ENCODE results near the gene KCNT1. TPM values are rescaled to one million over a fixed set of nuclear protein-coding genes. Genes with fewer than 3 reads are reported as not detected.
"Not testable (repeated sequence)": the region's sequence is repeated elsewhere in the genome, so short reads cannot be mapped to it uniquely, and the experiment has no call there.

Gene KCNT1
- total RNA-seq, 1 experiment from 2014 or later = not detected

DNA sequence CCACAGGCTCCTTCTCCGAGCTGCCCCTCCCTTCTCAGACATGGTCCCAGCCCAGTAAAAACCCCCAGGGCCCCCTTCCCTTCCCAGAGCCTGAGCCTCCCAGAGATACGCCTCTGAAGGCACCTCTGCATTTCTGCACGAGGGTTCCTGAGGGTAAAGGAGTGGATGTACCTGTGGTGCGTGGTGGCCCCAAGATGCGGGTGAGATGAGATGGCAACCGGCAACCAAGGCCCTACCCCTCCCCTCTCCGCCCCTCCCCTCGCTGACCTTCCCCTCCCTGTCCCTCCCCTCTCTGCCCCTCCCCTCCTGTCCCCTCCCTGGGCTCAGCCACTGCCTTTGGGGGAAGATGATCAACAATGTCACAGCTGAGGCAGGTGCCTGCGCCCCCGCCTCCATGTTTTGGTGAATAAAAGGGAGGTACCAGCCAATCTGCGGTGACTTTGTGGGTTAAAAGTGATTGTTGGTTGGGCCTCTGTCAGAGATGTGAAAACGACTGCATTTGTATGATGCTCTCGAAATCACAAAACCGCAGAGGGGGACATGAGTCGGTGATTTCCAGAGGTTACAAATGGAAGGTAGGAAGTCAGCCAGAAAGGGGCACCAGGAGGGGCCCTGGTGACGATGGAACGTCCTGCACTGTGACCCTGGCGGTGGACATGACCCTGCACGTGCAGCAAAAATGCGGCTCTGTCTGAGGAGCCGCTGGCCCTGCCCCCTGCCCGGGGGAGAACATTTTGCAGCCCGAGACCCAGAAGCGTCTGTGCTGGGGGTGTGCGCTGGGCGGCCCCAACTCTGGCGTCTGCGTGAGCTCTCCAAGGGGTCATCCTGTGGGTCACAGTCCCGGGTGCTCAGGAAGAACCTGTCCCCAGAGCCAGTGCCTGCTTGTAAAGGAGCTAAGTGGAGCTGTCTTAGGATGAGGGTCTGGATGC is 35.2 kb upstream of the KCNT1 start:
- peaks cover 3% of the 10 kb centered on the region for H3K27me3 ChIP-seq (replicated peaks; ENCODE audit: insufficient read depth, low read depth, low read length, poor library complexity)
- no TSS peak for BruUV-seq (replicated peaks)
- intact Hi-C loops (cut with micrococcal nuclease; ENCODE audit: unreplicated experiment) = no loop called here
- no peaks in the 10 kb centered on the region for H3K36me3 ChIP-seq (ENCODE audit: insufficient read depth, low read length, poor library complexity, severe bottlenecking)
- POLR2A ChIA-PET (ENCODE audit: low non-redundant PET) = no interaction called here
- TF ChIP-seq EZH2 (IDR thresholded peaks at IDR 0.05; ENCODE audit: borderline replicate concordance, low read depth, low read length, poor library complexity, severe bottlenecking) = no peak
- TF ChIP-seq, protein P1, sequence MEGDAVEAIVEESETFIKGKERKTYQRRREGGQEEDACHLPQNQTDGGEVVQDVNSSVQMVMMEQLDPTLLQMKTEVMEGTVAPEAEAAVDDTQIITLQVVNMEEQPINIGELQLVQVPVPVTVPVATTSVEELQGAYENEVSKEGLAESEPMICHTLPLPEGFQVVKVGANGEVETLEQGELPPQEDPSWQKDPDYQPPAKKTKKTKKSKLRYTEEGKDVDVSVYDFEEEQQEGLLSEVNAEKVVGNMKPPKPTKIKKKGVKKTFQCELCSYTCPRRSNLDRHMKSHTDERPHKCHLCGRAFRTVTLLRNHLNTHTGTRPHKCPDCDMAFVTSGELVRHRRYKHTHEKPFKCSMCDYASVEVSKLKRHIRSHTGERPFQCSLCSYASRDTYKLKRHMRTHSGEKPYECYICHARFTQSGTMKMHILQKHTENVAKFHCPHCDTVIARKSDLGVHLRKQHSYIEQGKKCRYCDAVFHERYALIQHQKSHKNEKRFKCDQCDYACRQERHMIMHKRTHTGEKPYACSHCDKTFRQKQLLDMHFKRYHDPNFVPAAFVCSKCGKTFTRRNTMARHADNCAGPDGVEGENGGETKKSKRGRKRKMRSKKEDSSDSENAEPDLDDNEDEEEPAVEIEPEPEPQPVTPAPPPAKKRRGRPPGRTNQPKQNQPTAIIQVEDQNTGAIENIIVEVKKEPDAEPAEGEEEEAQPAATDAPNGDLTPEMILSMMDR (conservative IDR thresholded peaks at IDR 0.05; ENCODE audit: low read depth, low read length) = no peak
- no peak for DNase-seq (ENCODE audit: low spot score)
- CTCF ChIA-PET = no interaction called here
- H3K4me3 ChIP-seq (ENCODE audit: low read depth, low read length, poor library complexity, severe bottlenecking) = no peak overlapping the region
- H3K9me3 ChIP-seq (ENCODE audit: low read depth, low read length, poor library complexity, severe bottlenecking) = no peaks in the 10 kb centered on the region
- no peak overlapping the region for H3K27ac ChIP-seq (ENCODE audit: low read depth, low read length, poor library complexity, severe bottlenecking)
- no peaks in the 10 kb centered on the region for H3K4me1 ChIP-seq (ENCODE audit: insufficient read depth, low read length, poor library complexity, severe bottlenecking)

DNA sequence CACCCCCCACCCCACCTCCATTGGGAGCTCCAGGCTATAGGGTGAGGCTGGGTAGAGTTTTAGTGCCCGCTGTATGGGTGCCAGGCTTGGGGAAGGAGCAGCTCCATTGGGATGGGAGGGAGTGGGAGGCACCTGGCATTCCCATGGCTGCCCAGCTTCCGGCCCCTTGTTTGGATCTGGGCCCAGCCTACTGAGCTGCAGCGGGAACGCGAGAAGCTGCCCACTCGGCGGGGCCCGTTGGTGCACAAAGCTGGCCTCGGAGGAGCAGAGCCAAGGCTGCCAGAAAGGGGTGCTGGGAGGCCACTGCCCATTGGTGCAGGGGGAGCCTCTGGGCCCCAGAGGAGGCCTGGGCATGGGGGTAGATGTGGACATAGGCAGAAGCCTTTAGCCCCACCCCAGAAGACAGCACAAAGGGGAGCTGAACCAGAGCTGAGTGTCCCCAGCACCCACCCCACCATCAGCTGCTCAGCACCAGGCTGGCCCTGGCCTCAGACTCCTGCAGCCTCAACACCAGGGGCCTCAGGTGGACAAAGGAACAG is 34.5 kb upstream of the KCNT1 start:
- CTCF ChIA-PET = no interaction called here
- POLR2A ChIA-PET (ENCODE audit: low non-redundant PET) = no interaction called here

GRCh38 chr9:135669018-135669417 is 33.0 kb upstream of the KCNT1 start:
- CTCF ChIA-PET; H3K27ac ChIP-seq (ENCODE audit: low read depth, low read length, poor library complexity, severe bottlenecking); H3K27me3 ChIP-seq (replicated peaks; ENCODE audit: insufficient read depth, low read depth, low read length, poor library complexity); H3K9me3 ChIP-seq (ENCODE audit: low read depth, low read length, poor library complexity, severe bottlenecking); H3K4me1 ChIP-seq (ENCODE audit: insufficient read depth, low read length, poor library complexity, severe bottlenecking); BruUV-seq (replicated peaks); H3K4me3 ChIP-seq (ENCODE audit: low read depth, low read length, poor library complexity, severe bottlenecking); H3K36me3 ChIP-seq (ENCODE audit: insufficient read depth, low read length, poor library complexity, severe bottlenecking); intact Hi-C loops (cut with micrococcal nuclease; ENCODE audit: unreplicated experiment); POLR2A ChIA-PET (ENCODE audit: low non-redundant PET); DNase-seq (ENCODE audit: low spot score): not testable (repeated sequence)

More for the DNA sequence above, 34.5 kb upstream of the KCNT1 start:
- BruUV-seq (replicated peaks) = no TSS peak
- TF ChIP-seq, protein P1 (conservative IDR thresholded peaks at IDR 0.05; ENCODE audit: low read depth, low read length) = no peak
- no peak for TF ChIP-seq EZH2 (IDR thresholded peaks at IDR 0.05; ENCODE audit: borderline replicate concordance, low read depth, low read length, poor library complexity, severe bottlenecking)
- H3K4me1 ChIP-seq (ENCODE audit: insufficient read depth, low read length, poor library complexity, severe bottlenecking) = no peaks in the 10 kb centered on the region
- peaks cover 3% of the 10 kb centered on the region for H3K27me3 ChIP-seq (replicated peaks; ENCODE audit: insufficient read depth, low read depth, low read length, poor library complexity)
- H3K4me3 ChIP-seq (ENCODE audit: low read depth, low read length, poor library complexity, severe bottlenecking) = no peak overlapping the region
- intact Hi-C loops (cut with micrococcal nuclease; ENCODE audit: unreplicated experiment) = no loop called here
- H3K9me3 ChIP-seq (ENCODE audit: low read depth, low read length, poor library complexity, severe bottlenecking) = no peaks in the 10 kb centered on the region
- no peak overlapping the region for H3K27ac ChIP-seq (ENCODE audit: low read depth, low read length, poor library complexity, severe bottlenecking)
- H3K36me3 ChIP-seq (ENCODE audit: insufficient read depth, low read length, poor library complexity, severe bottlenecking) = no peaks in the 10 kb centered on the region
- no peak for DNase-seq (ENCODE audit: low spot score)
